GM12801 (cell line): ENCODE results near the gene COMMD4.

ENCODE experiments used
- TF ChIP-seq, protein P1 (sequence below): IDR thresholded peaks from one replicate; pipeline ENCODE4 v1.5.1; 2011; ENCODE audit warnings: control low read depth; ENCODE audit not compliant: insufficient read length; ENCODE audit errors: extremely low read depth

The COMMD4 gene

DNA sequence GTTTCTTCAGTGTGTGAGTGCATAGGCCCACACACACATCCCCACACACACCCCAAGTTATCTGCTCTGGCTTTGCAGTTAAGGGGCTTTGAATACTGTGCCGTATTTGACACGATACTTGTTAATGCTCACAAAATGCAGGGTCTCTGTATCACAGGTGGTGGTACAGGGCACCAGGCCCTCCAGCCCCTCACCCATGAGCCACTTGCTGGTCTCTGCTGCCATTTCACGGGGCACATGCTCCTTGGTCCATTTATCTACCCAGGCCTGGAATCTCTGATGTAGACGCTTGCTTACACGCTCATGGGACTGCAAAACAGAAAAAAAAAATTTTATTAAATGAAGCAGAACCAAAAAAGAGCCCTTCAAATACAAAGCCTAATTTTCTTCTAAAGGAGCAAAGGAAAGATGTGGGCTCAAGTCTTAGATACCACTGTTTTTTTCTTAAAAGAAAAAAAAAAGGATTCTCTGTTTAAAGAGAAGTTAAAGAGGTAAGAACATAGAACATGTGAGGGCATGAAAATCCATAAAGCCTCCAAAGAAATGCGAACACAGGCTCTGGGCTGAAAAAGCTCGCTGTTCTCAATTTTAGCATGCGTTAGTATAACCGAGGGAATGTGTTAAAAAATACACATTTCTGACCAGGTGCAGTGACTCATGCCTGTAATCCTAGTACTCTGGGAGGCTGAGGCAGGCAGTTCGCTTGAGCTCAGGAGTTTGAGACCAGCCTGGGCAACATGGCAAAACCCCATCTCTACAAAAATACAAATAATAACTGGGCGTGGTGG lies 36.2 kb downstream of the COMMD4 start:
- TF ChIP-seq, protein P1, sequence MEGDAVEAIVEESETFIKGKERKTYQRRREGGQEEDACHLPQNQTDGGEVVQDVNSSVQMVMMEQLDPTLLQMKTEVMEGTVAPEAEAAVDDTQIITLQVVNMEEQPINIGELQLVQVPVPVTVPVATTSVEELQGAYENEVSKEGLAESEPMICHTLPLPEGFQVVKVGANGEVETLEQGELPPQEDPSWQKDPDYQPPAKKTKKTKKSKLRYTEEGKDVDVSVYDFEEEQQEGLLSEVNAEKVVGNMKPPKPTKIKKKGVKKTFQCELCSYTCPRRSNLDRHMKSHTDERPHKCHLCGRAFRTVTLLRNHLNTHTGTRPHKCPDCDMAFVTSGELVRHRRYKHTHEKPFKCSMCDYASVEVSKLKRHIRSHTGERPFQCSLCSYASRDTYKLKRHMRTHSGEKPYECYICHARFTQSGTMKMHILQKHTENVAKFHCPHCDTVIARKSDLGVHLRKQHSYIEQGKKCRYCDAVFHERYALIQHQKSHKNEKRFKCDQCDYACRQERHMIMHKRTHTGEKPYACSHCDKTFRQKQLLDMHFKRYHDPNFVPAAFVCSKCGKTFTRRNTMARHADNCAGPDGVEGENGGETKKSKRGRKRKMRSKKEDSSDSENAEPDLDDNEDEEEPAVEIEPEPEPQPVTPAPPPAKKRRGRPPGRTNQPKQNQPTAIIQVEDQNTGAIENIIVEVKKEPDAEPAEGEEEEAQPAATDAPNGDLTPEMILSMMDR: no peak

DNA sequence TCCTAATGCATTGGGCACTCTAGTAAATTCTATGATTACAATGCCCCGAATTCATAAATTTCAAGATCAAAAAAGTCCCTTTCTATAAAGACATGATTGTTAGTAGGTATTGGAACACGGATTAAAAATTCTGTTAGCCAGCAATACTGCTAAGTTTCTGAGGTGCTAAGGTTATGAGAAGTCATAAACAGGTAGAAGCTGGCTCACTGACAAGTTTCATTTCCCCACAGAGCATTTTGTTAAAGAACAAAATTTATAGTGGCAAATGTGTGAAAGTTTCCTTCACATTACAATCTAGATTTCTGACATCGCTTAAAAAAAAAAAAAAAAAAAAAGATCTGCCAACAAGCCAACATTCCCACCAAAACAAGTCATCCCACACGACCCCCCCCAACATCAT lies 44.9 kb downstream of the COMMD4 start:
- TF ChIP-seq, protein P1: no peak
